SK-MEL-5 (cell line): ENCODE measurements around the gene EMD. TPM values are rescaled to one million over a fixed set of nuclear protein-coding genes. Genes with fewer than 3 reads are reported as not detected.
"Not testable (repeated sequence)": the region's sequence is repeated elsewhere in the genome, so short reads cannot be mapped to it uniquely, and the experiment has no call there.

Source experiments
- DNase-seq: peaks from one replicate; pipeline ENCODE4 v3.0.0-alpha.2; 2016; ENCODE audit warnings: low read depth, low spot score
- in situ Hi-C: cut with HindIII; loops from 2 replicates; pipeline ENCODE4 v1.10.0; 2016; ENCODE audit warnings: low sequenced_read_pairs, high pct_unique_total_duplicates, low pct_unique_long_range_greater_than_20kb
- total RNA-seq: library from RNA; depleted of rRNA; stranded (reverse); fragments of >200 nt; shearing (Covaris generic); gene quantifications from 2 replicates; pipeline ENCODE4 v1.2.3, GENCODE V29; 2014

EMD gene
- total RNA-seq, 1 experiment from 2014 or later: 15.4 TPM

DNA sequence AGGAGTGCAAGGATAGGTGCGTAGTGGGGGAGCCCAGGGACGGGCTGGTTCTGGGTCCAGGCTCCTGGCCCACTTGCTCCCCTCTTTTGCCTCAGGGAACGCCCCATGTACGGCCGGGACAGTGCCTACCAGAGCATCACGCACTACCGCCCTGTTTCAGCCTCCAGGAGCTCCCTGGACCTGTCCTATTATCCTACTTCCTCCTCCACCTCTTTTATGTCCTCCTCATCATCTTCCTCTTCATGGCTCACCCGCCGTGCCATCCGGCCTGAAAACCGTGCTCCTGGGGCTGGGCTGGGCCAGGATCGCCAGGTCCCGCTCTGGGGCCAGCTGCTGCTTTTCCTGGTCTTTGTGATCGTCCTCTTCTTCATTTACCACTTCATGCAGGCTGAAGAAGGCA is 1.7 kb downstream of the EMD start:
- DNase-seq: no peak
- in situ Hi-C loops: no loop called here

GRCh38 chrX:154381271-154381670 is 2.2 kb downstream of the EMD start:
- no peak for DNase-seq
- in situ Hi-C loops: no loop called here

GRCh38 chrX:154382483-154383069 is 3.5 kb downstream of the EMD start:
- in situ Hi-C loops: no loop called here
- no peak for DNase-seq

GRCh38 chrX:154383359-154384283 is 4.5 kb downstream of the EMD start:
- DNase-seq: no peak
- in situ Hi-C loops: no loop called here

DNA sequence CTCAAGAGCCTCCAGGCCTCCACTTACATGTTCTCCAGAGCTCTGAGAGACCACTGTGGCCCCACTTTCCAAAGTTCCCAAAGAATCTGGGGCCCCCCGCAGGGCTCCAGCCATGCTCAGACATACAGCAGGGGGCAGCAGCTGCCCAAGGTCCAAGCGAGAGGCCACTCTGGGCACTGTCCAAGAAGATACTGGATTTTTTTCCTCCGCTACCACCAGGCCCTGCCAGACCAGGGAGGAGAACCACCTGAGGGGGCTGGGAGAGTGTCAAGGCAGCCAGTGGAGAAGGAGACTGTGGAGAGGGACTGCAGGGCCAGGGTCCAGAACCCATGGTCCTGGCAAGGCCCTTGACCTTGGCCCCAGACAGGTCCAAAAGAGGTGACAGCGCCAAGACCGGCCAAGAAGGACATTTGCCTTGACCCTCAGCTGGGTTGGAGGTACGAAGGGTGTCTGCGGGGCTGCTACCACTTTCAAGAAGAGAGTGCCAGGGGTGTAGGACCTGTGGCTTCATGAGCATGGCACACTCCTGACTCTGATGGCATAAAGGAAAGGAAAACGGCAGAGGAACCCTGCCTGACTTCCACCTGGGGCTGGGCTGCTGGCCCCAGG is 5.3 kb downstream of the EMD start:
- DNase-seq: no peak

GRCh38 chrX:154388094-154388493 is 9.0 kb downstream of the EMD start:
- in situ Hi-C loops, DNase-seq: not testable (repeated sequence)

More for the DNA sequence above, 5.3 kb downstream of the EMD start:
- in situ Hi-C loops: no loop called here

DNA sequence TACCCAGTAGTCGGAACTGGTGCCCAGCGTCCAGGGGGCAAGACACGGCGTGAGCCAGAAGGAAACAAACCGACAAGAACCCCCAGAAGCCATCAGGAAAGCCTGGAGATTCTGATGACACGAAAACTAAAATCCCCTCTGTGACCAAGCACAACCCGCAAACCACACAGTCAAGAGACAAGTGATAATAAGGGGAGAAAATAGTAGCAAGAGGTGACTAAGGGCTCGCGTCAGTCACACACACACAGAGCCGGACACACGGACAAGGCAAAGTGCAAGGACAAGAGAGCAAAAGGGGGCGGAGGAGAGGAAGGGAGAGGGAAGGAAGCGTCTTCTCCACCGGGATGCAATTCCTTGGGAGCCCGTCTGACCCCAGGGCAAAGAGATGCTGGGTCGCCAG is 9.6 kb downstream of the EMD start:
- in situ Hi-C loops, DNase-seq: not testable (repeated sequence)

DNA sequence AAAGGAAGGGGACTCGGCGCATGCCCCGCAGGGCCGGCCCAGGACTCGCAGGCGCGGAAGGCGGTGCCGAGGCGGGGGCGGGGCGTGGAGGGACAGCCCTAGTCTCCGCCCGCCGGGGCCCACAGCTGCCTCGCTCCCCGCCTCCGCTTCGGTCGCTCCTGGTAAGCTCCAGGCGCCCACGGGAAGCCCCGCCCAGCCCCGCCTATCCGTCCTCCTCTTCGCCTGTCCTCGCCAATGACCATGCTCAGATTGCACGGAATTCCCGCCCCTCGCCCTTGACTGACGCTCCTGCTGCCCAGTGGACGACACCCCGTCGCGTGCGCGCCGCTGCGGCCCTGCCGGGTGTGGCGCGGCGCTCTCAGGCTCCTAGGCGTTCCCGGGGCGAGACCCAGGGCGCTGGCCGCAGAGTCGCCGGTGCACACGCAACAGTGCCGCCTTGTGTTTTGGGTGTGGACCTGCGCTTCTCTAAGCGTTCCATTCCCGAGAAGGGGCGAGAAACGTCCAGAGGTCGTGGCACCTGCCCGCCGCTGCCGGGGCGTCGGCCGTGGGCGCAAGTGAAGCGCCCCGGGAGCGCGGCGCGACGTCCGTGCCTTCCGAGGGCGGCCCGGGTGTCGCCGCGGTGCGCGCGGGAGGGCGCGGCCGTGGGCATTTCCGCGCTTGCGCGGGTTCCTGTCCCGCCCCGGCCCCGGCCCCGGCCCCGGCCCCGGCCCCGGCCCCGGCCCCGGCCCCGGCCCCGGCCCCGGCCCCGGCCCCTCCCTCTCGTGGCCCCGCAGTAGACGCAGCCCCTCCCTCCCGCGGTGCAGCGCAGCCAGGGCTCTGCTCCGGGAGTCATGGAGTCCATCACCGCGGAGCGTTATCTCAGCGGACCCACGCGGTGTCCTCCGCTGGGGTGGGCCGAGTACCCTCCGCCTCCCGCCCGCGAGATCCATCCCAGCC is 11.0 kb downstream of the EMD start:
- DNase-seq, in situ Hi-C loops: not testable (repeated sequence)

GRCh38 chrX:154396363-154396762 is 17.3 kb downstream of the EMD start:
- DNase-seq, in situ Hi-C loops: not testable (repeated sequence)

DNA sequence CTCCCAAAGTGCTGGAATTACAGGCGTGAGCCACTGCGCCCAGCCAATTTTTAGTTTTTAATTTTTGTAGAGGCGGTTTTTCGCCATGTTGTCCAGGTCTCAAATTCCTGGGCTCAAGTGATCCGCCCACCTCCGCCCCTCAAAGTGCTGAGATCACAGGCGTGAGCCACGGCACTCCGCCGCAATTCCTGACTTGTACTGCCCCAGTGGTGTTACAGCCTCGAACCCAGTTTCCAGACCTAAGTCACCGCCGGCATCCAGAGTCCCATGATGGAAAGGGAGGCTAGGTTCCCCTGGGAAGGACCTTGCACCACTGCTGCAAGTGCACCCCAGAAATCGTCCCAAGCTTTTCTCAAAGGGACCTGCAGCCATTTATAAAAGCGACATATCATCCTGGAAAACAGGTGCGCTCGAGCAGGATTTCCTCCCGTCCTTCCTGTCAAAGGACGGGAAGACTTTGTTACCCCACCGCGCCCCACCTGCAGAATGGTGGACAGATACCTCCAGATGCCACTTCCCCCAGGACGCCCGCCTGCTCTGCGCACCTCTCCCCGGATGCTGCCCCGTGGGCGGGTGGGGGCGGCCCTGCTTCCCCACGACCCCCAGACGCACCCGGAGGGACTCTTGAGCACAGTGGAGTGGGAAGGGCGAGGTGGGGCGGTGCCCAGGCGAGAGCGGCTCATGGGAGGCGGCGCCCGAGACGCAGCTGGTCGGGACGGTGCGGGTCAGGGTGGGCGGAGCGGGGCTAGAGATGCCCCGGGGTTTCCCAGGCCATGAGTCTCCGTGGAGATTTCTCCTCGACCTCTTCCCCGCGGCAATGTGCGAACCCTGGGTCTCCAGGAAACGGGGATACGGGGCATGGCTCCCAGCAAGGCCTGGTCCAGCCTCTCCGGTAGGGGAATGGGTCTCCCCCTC is 18.1 kb downstream of the EMD start:
- DNase-seq: peak; percentile 33
- in situ Hi-C loops: no loop called here

DNA sequence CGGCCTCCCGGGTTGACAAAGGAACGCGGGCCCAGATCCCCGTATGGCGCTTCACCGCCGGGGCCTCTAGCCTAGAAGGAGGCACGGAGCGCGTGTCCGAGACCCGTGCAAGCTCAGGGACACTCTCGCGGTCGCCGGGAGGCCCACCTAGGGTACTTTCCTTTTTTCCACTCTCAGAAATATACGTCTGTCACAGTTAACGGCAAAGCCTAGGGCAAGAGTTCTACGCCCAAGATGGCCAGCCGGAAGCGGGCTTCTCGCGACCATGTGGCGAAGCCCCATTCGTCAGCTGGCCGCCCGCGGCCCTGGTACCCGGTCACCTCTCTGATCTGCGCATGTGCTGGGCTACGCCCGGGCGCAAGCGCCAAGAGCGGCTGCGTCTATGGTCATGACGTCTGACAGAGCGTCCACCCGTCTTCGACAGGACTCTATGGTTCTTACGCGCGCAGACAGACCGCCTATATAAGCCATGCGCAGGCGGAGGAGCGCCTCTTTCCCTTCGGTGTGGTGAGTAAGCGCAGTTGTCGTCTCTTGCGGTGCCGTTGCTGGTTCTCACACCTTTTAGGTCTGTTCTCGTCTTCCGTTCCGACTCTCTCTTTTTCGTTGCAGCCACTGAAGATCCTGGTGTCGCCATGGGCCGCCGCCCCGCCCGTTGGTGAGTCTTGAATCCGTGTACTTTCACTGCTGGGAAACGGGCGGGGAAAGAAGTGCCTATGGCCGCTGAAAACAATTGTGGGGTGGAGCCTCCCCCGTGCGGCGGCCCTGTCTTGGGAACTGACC is 19.0 kb downstream of the EMD start, which contains the start of gene RPL10:
Gene RPL10, plus strand, starts transcription at position 490 of the 780 bp plus-strand sequence. Its CDS starts 143 bp downstream, at position 633.
- DNase-seq: peak; percentile 95
- in situ Hi-C loops: no loop called here

- peak; percentile 79 for DNase-seq
- in situ Hi-C loops: no loop called here
Observed at GRCh38 chrX:154398668-154399526, 19.8 kb downstream of the EMD start.

- in situ Hi-C loops: no loop called here
- DNase-seq: no peak
Observed at GRCh38 chrX:154399527-154400368, 20.7 kb downstream of the EMD start.

DNA sequence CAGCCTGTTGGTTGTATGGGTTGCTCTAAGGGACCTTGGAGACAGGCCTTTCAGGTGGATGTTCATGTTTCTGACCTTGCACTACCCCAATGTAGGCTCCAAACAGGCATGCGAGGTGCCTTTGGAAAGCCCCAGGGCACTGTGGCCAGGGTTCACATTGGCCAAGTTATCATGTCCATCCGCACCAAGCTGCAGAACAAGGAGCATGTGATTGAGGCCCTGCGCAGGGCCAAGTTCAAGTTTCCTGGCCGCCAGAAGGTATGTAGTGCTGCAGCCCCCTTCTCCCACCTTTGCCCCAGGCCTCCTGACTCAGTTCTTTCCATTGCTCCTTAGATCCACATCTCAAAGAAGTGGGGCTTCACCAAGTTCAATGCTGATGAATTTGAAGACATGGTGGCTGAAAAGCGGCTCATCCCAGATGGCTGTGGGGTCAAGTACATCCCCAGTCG is 21.3 kb downstream of the EMD start:
- DNase-seq, in situ Hi-C loops: not testable (repeated sequence)
